ENCODE data around the gene GMPR2. TPM values are rescaled to one million over a fixed set of nuclear protein-coding genes. Genes with fewer than 3 reads are reported as not detected.

The GMPR2 gene
- polyA plus RNA-seq, 1 experiment: 116 TPM

DNA sequence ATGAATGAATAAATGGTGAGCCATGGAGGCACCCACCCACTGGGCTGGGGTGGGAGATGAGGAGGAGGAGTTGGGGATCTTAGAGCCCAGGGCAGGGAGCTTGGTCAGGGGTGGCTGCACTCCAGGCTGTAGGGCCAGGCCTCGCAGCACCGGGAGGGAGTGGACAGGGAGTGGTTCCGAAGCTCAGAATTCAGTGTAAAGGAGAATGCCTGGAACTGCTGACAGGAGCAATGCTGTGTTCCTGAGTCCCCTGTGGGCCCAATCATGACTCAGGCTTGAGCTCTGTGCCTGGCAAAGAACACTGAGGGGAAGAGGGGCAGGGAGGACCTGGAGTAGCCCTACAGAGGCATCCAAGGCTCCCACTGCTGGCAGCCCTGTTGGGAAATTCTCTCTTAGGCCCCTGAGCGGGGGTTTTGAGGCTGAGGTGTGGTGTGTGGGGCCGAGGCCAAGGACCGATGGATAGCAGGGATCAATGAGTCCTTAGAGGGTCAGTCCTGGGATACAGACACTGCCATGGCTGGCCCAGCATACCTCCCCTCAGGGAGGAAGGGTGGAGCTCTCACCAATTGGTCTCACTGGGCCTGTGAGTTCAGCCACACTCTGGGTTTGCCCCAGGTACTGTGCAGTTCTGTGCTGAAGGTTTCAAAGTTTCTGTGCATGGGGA, 48.2 kb downstream of the GMPR2 start:
- CTCF ChIA-PET: interaction anchor here (1.0 to 9.7 kb wide), 8 partner anchors 10 to 120 kb away, joined by 3 to 47 read pairs (median 3); partner anchors contain the start of genes DHRS1, IRF9, NOP9 and RABGGTA

DNA sequence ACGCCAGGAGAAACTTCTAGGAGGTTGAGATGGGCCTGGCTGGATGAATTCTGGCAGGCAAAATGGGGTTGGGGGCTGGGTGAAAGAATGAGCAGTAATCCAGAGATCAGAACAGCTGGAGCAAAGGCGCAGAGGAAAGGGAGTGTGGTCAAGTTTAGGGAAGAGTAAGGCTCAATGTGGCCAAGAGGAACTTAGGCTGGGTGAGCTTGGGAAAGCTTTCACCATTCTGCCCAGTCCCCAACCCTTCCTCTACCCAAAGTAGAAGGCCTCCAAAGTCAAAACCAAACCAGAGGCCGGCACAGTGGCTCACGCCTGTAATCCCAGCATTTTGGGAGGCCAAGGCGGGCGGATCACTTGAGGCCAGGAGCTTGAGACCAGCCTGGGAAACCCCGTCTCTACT, 48.9 kb downstream of the GMPR2 start:
- CTCF ChIA-PET: interaction anchor here (1.0 to 9.7 kb wide), 6 partner anchors 15 to 120 kb away, joined by 3 to 47 read pairs (median 4); partner anchors contain the start of genes DHRS1, IRF9, NOP9 and TGM1
- POLR2A ChIA-PET: no interaction called here
- Histone ChIP-seq H3K27me3 (ENCODE audit: control insufficient read depth, insufficient read depth, low read length) (no peaks in the 10 kb centered on the region), H3K4me3 (ENCODE audit: low read depth, low read length) (no peak overlapping the region), H3K36me3 (ENCODE audit: control insufficient read depth, insufficient read depth, low read length) (no peaks in the 10 kb centered on the region)
- no peak for TF ChIP-seq CTCF (IDR thresholded peaks at IDR 0.05; ENCODE audit: insufficient read depth, low read depth, low read length)
- DNase-seq (ENCODE audit: low read depth): no peak

More for the DNA sequence above, 48.2 kb downstream of the GMPR2 start:
- POLR2A ChIA-PET: no interaction called here
- Histone ChIP-seq H3K4me3 (ENCODE audit: low read depth, low read length) (no peak overlapping the region), H3K27me3 (ENCODE audit: control insufficient read depth, insufficient read depth, low read length) (no peaks in the 10 kb centered on the region), H3K36me3 (ENCODE audit: control insufficient read depth, insufficient read depth, low read length) (no peaks in the 10 kb centered on the region)
- no peak for DNase-seq (ENCODE audit: low read depth)
- TF ChIP-seq CTCF (IDR thresholded peaks at IDR 0.05; ENCODE audit: insufficient read depth, low read depth, low read length): no peak

GRCh38 chr14:24282736-24283135, 50.0 kb downstream of the GMPR2 start:
- no peak for DNase-seq (ENCODE audit: low read depth)
- ChIA-PET CTCF (interaction anchor here (1.1 to 9.7 kb wide), 5 partner anchors 14 to 67 kb away, joined by 3 to 47 read pairs (median 4); partner anchors contain the start of genes DHRS1, MDP1, NOP9 and TINF2), POLR2A (no interaction called here)
- Histone ChIP-seq H3K36me3 (ENCODE audit: control insufficient read depth, insufficient read depth, low read length) (no peaks in the 10 kb centered on the region), H3K4me3 (ENCODE audit: low read depth, low read length) (no peak overlapping the region), H3K27me3 (ENCODE audit: control insufficient read depth, insufficient read depth, low read length) (no peaks in the 10 kb centered on the region)
- no peak for TF ChIP-seq CTCF (IDR thresholded peaks at IDR 0.05; ENCODE audit: insufficient read depth, low read depth, low read length)

- DNase-seq (ENCODE audit: low read depth): no peak
- POLR2A ChIA-PET: no interaction called here
Observed at GRCh38 chr14:24283796-24284460, 51.2 kb downstream of the GMPR2 start.

More at GRCh38 chr14:24283796-24284460, 51.2 kb downstream of the GMPR2 start:
- Histone ChIP-seq H3K36me3 (ENCODE audit: control insufficient read depth, insufficient read depth, low read length) (no peaks in the 10 kb centered on the region), H3K27me3 (ENCODE audit: control insufficient read depth, insufficient read depth, low read length) (no peaks in the 10 kb centered on the region), H3K4me3 (ENCODE audit: low read depth, low read length) (no peak overlapping the region)
- CTCF ChIA-PET: interaction anchor here (0.7 to 9.7 kb wide), 3 partner anchors 13 to 32 kb away, joined by 3 to 47 read pairs (median 3); partner anchors contain the start of genes DHRS1, NOP9 and RABGGTA
- no peak for TF ChIP-seq CTCF (IDR thresholded peaks at IDR 0.05; ENCODE audit: insufficient read depth, low read depth, low read length)

Measured in BJ (cell line).